Panc1 (cell line): ENCODE results near the gene RGS9BP. TPM values are rescaled to one million over a fixed set of nuclear protein-coding genes. Genes with fewer than 3 reads are reported as not detected.

Source experiments
- ATAC-seq: fragments of 200-7000 bp; cut with Tn5 transposase; 2 replicates; pipeline ENCODE4 v1.9.1; 2020; ENCODE audit warnings: mild to moderate bottlenecking, moderate library complexity
- BruUV-seq: library from RNA; stranded (reverse); fragments of 400-500 nt; replicated peaks from 2 replicates; lab custom pipeline; 2021; lab: Mats Ljungman, UMichigan
- CTCF ChIA-PET: fragments of 300-600 bp; sonication (Branson Sonifier 250); formaldehyde crosslinking; loops from one replicate; lab custom pipeline; 2022; ENCODE audit warnings: antibody characterized with exemption; lab: Charles Lee
- POLR2A ChIA-PET: fragments of 300-600 bp; sonication (Branson Sonifier 250); formaldehyde crosslinking; loops from one replicate; lab custom pipeline; 2022; ENCODE audit warnings: antibody characterized with exemption; lab: Charles Lee
- DNase-seq: peaks from one replicate; pipeline ENCODE4 v3.0.0-alpha.2; 2010; ENCODE audit warnings: low read depth, low spot score
- H3K27ac ChIP-seq: 2 replicates; pipeline ENCODE4 v1.5.1; 2011; ENCODE audit warnings: mild to moderate bottlenecking, low read length, inconsistent platforms
- H3K27me3 ChIP-seq: fragments of 200-500 bp; sonication (Bioruptor generic); 2 replicates; pipeline ENCODE4 v1.6.0; 2014; ENCODE audit warnings: low read length, inconsistent platforms; ENCODE audit not compliant: control insufficient read depth, insufficient read depth
- H3K36me3 ChIP-seq: fragments of 200-500 bp; sonication (Bioruptor generic); 2 replicates; pipeline ENCODE4 v1.5.1; 2014; ENCODE audit warnings: inconsistent platforms, mild to moderate bottlenecking, low read length, moderate library complexity; ENCODE audit not compliant: control insufficient read depth, insufficient read depth
- H3K4me1 ChIP-seq: 2 replicates; pipeline ENCODE4 v1.5.1; 2011; ENCODE audit warnings: inconsistent platforms, mild to moderate bottlenecking, low read length, moderate library complexity; ENCODE audit not compliant: control insufficient read depth, insufficient read depth
- H3K4me3 ChIP-seq, 2 experiments: 2 replicates each; pipeline ENCODE4 v1.5.1; 2011 to 2012; ENCODE audit warnings: low read depth in 2 of 2, low read length in 2 of 2, mild to moderate bottlenecking in 2 of 2, inconsistent platforms in 1 of 2, moderate library complexity in 1 of 2
- H3K9me3 ChIP-seq: fragments of 200-500 bp; sonication (Bioruptor generic); 2 replicates; pipeline ENCODE4 v1.5.1; 2014; ENCODE audit warnings: low read depth, mild to moderate bottlenecking, inconsistent platforms, low read length, moderate library complexity; ENCODE audit not compliant: control insufficient read depth, insufficient read depth
- CTCF ChIP-seq: fragments of 450-650 bp; IDR thresholded peaks from 2 replicates; pipeline ENCODE4 v1.5.1; 2017; ENCODE audit warnings: mild to moderate bottlenecking
- POLR2AphosphoS5 ChIP-seq: IDR thresholded peaks from 2 replicates; pipeline ENCODE4 v1.6.1; 2012; ENCODE audit warnings: mild to moderate bottlenecking, low read depth, low read length, moderate library complexity
- REST ChIP-seq, 2 experiments: IDR thresholded peaks; 2 replicates each; pipeline ENCODE4 v1.6.1; 2011 to 2012; ENCODE audit warnings: low read depth in 2 of 2, control low read depth in 1 of 2, low read length in 1 of 2, mild to moderate bottlenecking in 1 of 2, moderate library complexity in 1 of 2; ENCODE audit not compliant: insufficient read depth in 1 of 2
- SIN3A ChIP-seq: IDR thresholded peaks from 2 replicates; pipeline ENCODE4 v1.6.1; 2012; ENCODE audit warnings: low read depth, mild to moderate bottlenecking, low read length, moderate library complexity, borderline replicate concordance; ENCODE audit not compliant: insufficient read depth
- TCF7L2 ChIP-seq: IDR thresholded peaks from 2 replicates; pipeline ENCODE4 v1.6.1; 2011; ENCODE audit warnings: mild to moderate bottlenecking, low read depth, low read length, inconsistent platforms
- in situ Hi-C: cut with HindIII; loops from 2 replicates; pipeline ENCODE4 v1.10.0; 2016; ENCODE audit warnings: low sequenced_read_pairs, low pct_unique_long_range_greater_than_20kb
- intact Hi-C: fragments of 100-400 bp; cut with micrococcal nuclease; formaldehyde crosslinking; loops from one replicate; pipeline ENCODE4 v1.10.0; 2022; ENCODE audit not compliant: unreplicated experiment
- total RNA-seq: library from RNA; stranded (reverse); gene quantifications from one replicate; pipeline ENCODE4 v1.2.1, GENCODE V29; 2021; ENCODE audit not compliant: unreplicated experiment

Gene RGS9BP
- total RNA-seq, 1 experiment from 2014 or later, result 1.3 TPM

GRCh38 chr19:32638625-32639024 lies 37.0 kb upstream of the RGS9BP start:
- intact Hi-C loops, result no loop called here
- no peak for DNase-seq
- Histone ChIP-seq H3K27ac (no peak overlapping the region), H3K9me3 (no peaks in the 10 kb centered on the region), H3K36me3 (no peaks in the 10 kb centered on the region), H3K4me3 (no peak overlapping the region), H3K27me3 (no peaks in the 10 kb centered on the region), H3K4me1 (no peaks in the 10 kb centered on the region)
- ATAC-seq, result no peak
- CTCF ChIA-PET, result no interaction called here
- POLR2A ChIA-PET, result no interaction called here
- no peak for TF ChIP-seq POLR2AphosphoS5
- TF ChIP-seq SIN3A, result no peak
- in situ Hi-C loops, result no loop called here
- no TSS peak for BruUV-seq

- peaks cover 8% of the 10 kb centered on the region for H3K36me3 ChIP-seq
- H3K4me3 ChIP-seq, result no peak overlapping the region
- no peaks in the 10 kb centered on the region for H3K4me1 ChIP-seq
- BruUV-seq, result no TSS peak
- ChIA-PET POLR2A (no interaction called here), CTCF (no interaction called here)
- DNase-seq (no peak), ATAC-seq (no peak)
- in situ Hi-C loops (no loop called here), intact Hi-C loops (no loop called here)
- no peaks in the 10 kb centered on the region for H3K27me3 ChIP-seq
- H3K9me3 ChIP-seq, result no peaks in the 10 kb centered on the region
- TF ChIP-seq SIN3A (no peak), REST (IDR thresholded peaks at IDR 0.05; ENCODE audit: insufficient read depth in 1 of 2, low read depth in 2 of 2, low read length in 1 of 2) (no peak), CTCF (no peak), TCF7L2 (no peak), POLR2AphosphoS5 (no peak)
- no peak overlapping the region for H3K27ac ChIP-seq
Observed at GRCh38 chr19:32642771-32643170, 32.9 kb upstream of the RGS9BP start.

- intact Hi-C loops, result no loop called here
- no peaks in the 10 kb centered on the region for H3K4me1 ChIP-seq
- BruUV-seq, result no TSS peak
- no peak overlapping the region for H3K4me3 ChIP-seq
- TF ChIP-seq TCF7L2, result no peak
- no peak for TF ChIP-seq REST (IDR thresholded peaks at IDR 0.05; ENCODE audit: insufficient read depth in 1 of 2, low read depth in 2 of 2, low read length in 1 of 2)
- TF ChIP-seq SIN3A, result no peak
- TF ChIP-seq CTCF, result no peak
- TF ChIP-seq POLR2AphosphoS5, result no peak
- DNase-seq (no peak), ATAC-seq (no peak)
- no peak overlapping the region for H3K27ac ChIP-seq
- in situ Hi-C loops, result no loop called here
- POLR2A ChIA-PET, result no interaction called here
- peaks cover 8% of the 10 kb centered on the region for H3K36me3 ChIP-seq
- CTCF ChIA-PET, result no interaction called here
- no peaks in the 10 kb centered on the region for H3K27me3 ChIP-seq
- no peaks in the 10 kb centered on the region for H3K9me3 ChIP-seq
Observed at GRCh38 chr19:32646556-32646955, 29.1 kb upstream of the RGS9BP start.
